Fibroblast of the aortic adventitia (primary cell): ENCODE measurements around the gene ADARB2. TPM values are rescaled to one million over a fixed set of nuclear protein-coding genes. Genes with fewer than 3 reads are reported as not detected.
"Not testable (repeated sequence)": the region's sequence is repeated elsewhere in the genome, so short reads cannot be mapped to it uniquely, and the experiment has no call there.

Experiments used
- DNase-seq: peaks from one replicate; pipeline ENCODE4 v3.0.0-alpha.2; 2010; ENCODE audit warnings: low read depth
- H3K4me3 ChIP-seq: 2 replicates; pipeline ENCODE4 v1.5.1; 2011; ENCODE audit warnings: low read depth, mild to moderate bottlenecking, control low read depth, low read length, moderate library complexity
- CTCF ChIP-seq: IDR thresholded peaks from 2 replicates; pipeline ENCODE4 v1.5.1; 2011; ENCODE audit warnings: mild to moderate bottlenecking, low read length, control low read depth, inconsistent platforms; ENCODE audit not compliant: insufficient read depth
- total RNA-seq: library from RNA; depleted of rRNA; stranded (reverse); fragments of >200 nt; gene quantifications from 2 replicates; pipeline ENCODE4 v1.2.3, GENCODE V29; 2012; ENCODE audit warnings: low replicate concordance

Gene ADARB2
- total RNA-seq, 1 donor, result not detected

- no peak for DNase-seq
- no peak overlapping the region for H3K4me3 ChIP-seq
- no peak for TF ChIP-seq CTCF
Measured at GRCh38 chr10:1328981-1329614, 408.2 kb downstream of the ADARB2 start.

GRCh38 chr10:1328161-1328823, 409.0 kb downstream of the ADARB2 start:
- TF ChIP-seq CTCF, result no peak
- DNase-seq, result no peak
- H3K4me3 ChIP-seq, result no peak overlapping the region

- no peak for DNase-seq
- no peak for TF ChIP-seq CTCF
- H3K4me3 ChIP-seq, result no peak overlapping the region
Measured at GRCh38 chr10:1327759-1328158, 409.6 kb downstream of the ADARB2 start.

- not testable (repeated sequence) for H3K4me3 ChIP-seq
Measured at GRCh38 chr10:1326514-1326913, 410.8 kb downstream of the ADARB2 start.

GRCh38 chr10:1324903-1325302, 412.4 kb downstream of the ADARB2 start:
- DNase-seq, result no peak
- no peak overlapping the region for H3K4me3 ChIP-seq
- TF ChIP-seq CTCF, result no peak

More at GRCh38 chr10:1326514-1326913, 410.8 kb downstream of the ADARB2 start:
- DNase-seq, result not testable (repeated sequence)

- TF ChIP-seq CTCF, result no peak
- DNase-seq, result no peak
- H3K4me3 ChIP-seq, result no peak overlapping the region
Measured at GRCh38 chr10:1323951-1324350, 413.4 kb downstream of the ADARB2 start.

GRCh38 chr10:1320739-1321320, 416.5 kb downstream of the ADARB2 start:
- DNase-seq, result no peak
- no peak for TF ChIP-seq CTCF

More at GRCh38 chr10:1320739-1321320, 416.5 kb downstream of the ADARB2 start:
- H3K4me3 ChIP-seq, result no peak overlapping the region
